ENCODE results near the gene LMO1. TPM values are rescaled to one million over a fixed set of nuclear protein-coding genes. Genes with fewer than 3 reads are reported as not detected.
A peak's percentile ranks its signal among the peaks of the same experiment; 100 is the strongest.

LMO1 gene
- total RNA-seq, 4 donors from 2014 or later: 0.50 TPM; not detected in 3

GRCh38 chr11:8287297-8287696, 23.6 kb upstream of the LMO1 start:
- H3K27me3 ChIP-seq: no peaks in the 10 kb centered on the region
- intact Hi-C loops (cut with DNase I): no loop called here
- WGBS: 86% methylated on average over 5 of the region's 5 CpGs
- no peak overlapping the region for H3K4me3 ChIP-seq
- H3K4me1 ChIP-seq: peaks cover 9 to 22% (median 20%) of the 10 kb centered on the region in 4 donors
- no peak for DNase-seq (ENCODE audit: extremely low spot score)
- H3K27ac ChIP-seq (replicated peaks in 1 of 4): no peak overlapping the region
- no peaks in the 10 kb centered on the region for H3K36me3 ChIP-seq
- TF ChIP-seq POLR2AphosphoS5 (IDR thresholded peaks at IDR 0.05) (no peak), CTCF (IDR thresholded peaks at IDR 0.05) (no peak)
- no peaks in the 10 kb centered on the region for H3K9me3 ChIP-seq

- H3K4me1 ChIP-seq: peaks cover 9 to 22% (median 20%) of the 10 kb centered on the region in 4 donors
- DNase-seq (ENCODE audit: extremely low spot score): no peak
- TF ChIP-seq POLR2A (IDR thresholded peaks at IDR 0.05; ENCODE audit: low read depth): no peak
- no peak for TF ChIP-seq POLR2AphosphoS5 (IDR thresholded peaks at IDR 0.05)
- TF ChIP-seq CTCF (IDR thresholded peaks at IDR 0.05): no peak
- TF ChIP-seq EP300 (IDR thresholded peaks at IDR 0.05): no peak
- H3K9me3 ChIP-seq: no peaks in the 10 kb centered on the region
- intact Hi-C loops (cut with DNase I): no loop called here
- no peaks in the 10 kb centered on the region for H3K27me3 ChIP-seq
- H3K27ac ChIP-seq (replicated peaks in 1 of 4): no peak overlapping the region
- no peaks in the 10 kb centered on the region for H3K36me3 ChIP-seq
- no peak overlapping the region for H3K4me3 ChIP-seq
- 72% methylated on average over 2 of the region's 2 CpGs for WGBS
Measured at GRCh38 chr11:8286886-8287285, 23.2 kb upstream of the LMO1 start.

GRCh38 chr11:8285796-8286195, 22.1 kb upstream of the LMO1 start:
- Histone ChIP-seq H3K9me3 (no peaks in the 10 kb centered on the region), H3K27ac (replicated peaks in 1 of 4) (no peak overlapping the region), H3K27me3 (no peaks in the 10 kb centered on the region), H3K4me3 (no peak overlapping the region), H3K4me1 (peaks cover 9 to 22% (median 20%) of the 10 kb centered on the region in 4 donors), H3K36me3 (no peaks in the 10 kb centered on the region)
- TF ChIP-seq POLR2AphosphoS5 (IDR thresholded peaks at IDR 0.05): no peak
- no peak for TF ChIP-seq POLR2A (IDR thresholded peaks at IDR 0.05; ENCODE audit: low read depth)
- TF ChIP-seq CTCF (IDR thresholded peaks at IDR 0.05): no peak
- no peak for TF ChIP-seq EP300 (IDR thresholded peaks at IDR 0.05)
- 83% methylated on average over 3 of the region's 4 CpGs for WGBS
- no peak for DNase-seq (ENCODE audit: extremely low spot score)
- intact Hi-C loops (cut with DNase I): no loop called here

GRCh38 chr11:8285228-8285627, 21.6 kb upstream of the LMO1 start:
- H3K27ac ChIP-seq (replicated peaks in 1 of 4): no peak overlapping the region
- 100% methylated on average over 3 of the region's 3 CpGs for WGBS
- intact Hi-C loops (cut with DNase I): no loop called here
- no peaks in the 10 kb centered on the region for H3K27me3 ChIP-seq
- H3K9me3 ChIP-seq: no peaks in the 10 kb centered on the region
- TF ChIP-seq CTCF (IDR thresholded peaks at IDR 0.05) (no peak), EP300 (IDR thresholded peaks at IDR 0.05) (no peak)
- peaks cover 9 to 22% (median 19%) of the 10 kb centered on the region in 4 donors for H3K4me1 ChIP-seq
- H3K4me3 ChIP-seq: no peak overlapping the region
- no peak for DNase-seq (ENCODE audit: extremely low spot score)
- no peaks in the 10 kb centered on the region for H3K36me3 ChIP-seq

- no peak for DNase-seq (ENCODE audit: extremely low spot score)
- WGBS: 21% methylated on average over 11 of the region's 32 CpGs
- H3K4me3 ChIP-seq: peak overlapping the region; percentile 44 to 53 (median 46)
- intact Hi-C loops (cut with DNase I): no loop called here
- H3K27ac ChIP-seq (replicated peaks in 1 of 4): no peak overlapping the region
- H3K4me1 ChIP-seq: peaks cover 0 to 18% (median 14%) of the 10 kb centered on the region in 4 donors
- H3K36me3 ChIP-seq: no peaks in the 10 kb centered on the region
- TF ChIP-seq POLR2A (IDR thresholded peaks at IDR 0.05; ENCODE audit: low read depth): no peak
- no peaks in the 10 kb centered on the region for H3K9me3 ChIP-seq
- H3K27me3 ChIP-seq: no peaks in the 10 kb centered on the region
Measured at GRCh38 chr11:8283465-8284230, 20.0 kb upstream of the LMO1 start.

All from esophagus muscularis mucosa (tissue), 4 donors.